GM21447 (cell line): Measurements from ENCODE around the gene FAM222B.
A peak's percentile ranks its signal among the peaks of the same experiment; 100 is the strongest.
"Not testable (repeated sequence)": the region's sequence is repeated elsewhere in the genome, so short reads cannot be mapped to it uniquely, and the experiment has no call there.

Experiments
- ATAC-seq: cut with Tn5 transposase; IDR thresholded peaks from one replicate; pipeline ENCODE4 v1.9.1; 2021; ENCODE audit not compliant: unreplicated experiment

The FAM222B gene

GRCh38 chr17:28779601-28780000 lies 63.0 kb downstream of the FAM222B start:
- not testable (repeated sequence) for ATAC-seq

GRCh38 chr17:28777178-28777577 lies 65.4 kb downstream of the FAM222B start:
- ATAC-seq: no peak

GRCh38 chr17:28774206-28774605 lies 68.4 kb downstream of the FAM222B start:
- no peak for ATAC-seq

GRCh38 chr17:28773736-28774135 lies 68.9 kb downstream of the FAM222B start:
- no peak for ATAC-seq

- no peak for ATAC-seq
These were observed 77.6 kb downstream of the FAM222B start for GRCh38 chr17:28765038-28765437.

GRCh38 chr17:28763804-28764266 lies 78.8 kb downstream of the FAM222B start:
- ATAC-seq: peak; percentile 34

- peak; percentile 56 for ATAC-seq
These were observed 79.3 kb downstream of the FAM222B start for GRCh38 chr17:28763137-28763799.

GRCh38 chr17:28760601-28761562 lies 81.7 kb downstream of the FAM222B start:
- ATAC-seq: no peak

- no peak for ATAC-seq
These were observed 83.2 kb downstream of the FAM222B start for GRCh38 chr17:28759256-28759865.

- ATAC-seq: no peak
These were observed 84.0 kb downstream of the FAM222B start for GRCh38 chr17:28758411-28759121.

GRCh38 chr17:28756049-28756804 lies 86.4 kb downstream of the FAM222B start:
- ATAC-seq: no peak

GRCh38 chr17:28755486-28755885 lies 87.1 kb downstream of the FAM222B start:
- no peak for ATAC-seq

- no peak for ATAC-seq
These were observed 90.8 kb downstream of the FAM222B start for GRCh38 chr17:28751600-28752366.

GRCh38 chr17:28750178-28751047 lies 92.2 kb downstream of the FAM222B start:
- ATAC-seq: peak; percentile 59

GRCh38 chr17:28749516-28750177 lies 92.9 kb downstream of the FAM222B start:
- ATAC-seq: no peak

- no peak for ATAC-seq
These were observed 93.6 kb downstream of the FAM222B start for GRCh38 chr17:28748852-28749515.
